Small intestine (tissue), 7 donors: ENCODE measurements around the gene ODAD2. TPM values are rescaled to one million over a fixed set of nuclear protein-coding genes. Genes with fewer than 3 reads are reported as not detected.

Source experiments
- DNase-seq, 2 donors: peaks; one replicate each; pipeline versions ENCODE4 v3.0.0 to v3.0.0-alpha.2; 2013
- FAIRE-seq: peaks from 2 replicates; lab custom pipeline; 2012; peaks lifted over from hg19 to GRCh38; lab: Jason Lieb, UNC
- H3K27ac ChIP-seq, 3 donors: one replicate each; pipeline ENCODE4 v1.5.1; 2013; ENCODE audit warnings: low read length in 2 of 3, mild to moderate bottlenecking in 2 of 3, control low read depth in 1 of 3, inconsistent platforms in 1 of 3, low read depth in 1 of 3, moderate library complexity in 1 of 3
- H3K27me3 ChIP-seq, 3 donors: one replicate each; pipeline ENCODE4 v1.6.1; 2013; ENCODE audit warnings: low read length in 3 of 3, inconsistent platforms in 1 of 3; ENCODE audit not compliant: control insufficient read depth in 3 of 3, insufficient read depth in 3 of 3
- H3K36me3 ChIP-seq, 3 donors: one replicate each; pipeline ENCODE4 v1.6.1; 2013; ENCODE audit warnings: low read length in 3 of 3, inconsistent platforms in 1 of 3, low read depth in 1 of 3, mild to moderate bottlenecking in 1 of 3, moderate library complexity in 1 of 3; ENCODE audit not compliant: control insufficient read depth in 3 of 3, insufficient read depth in 2 of 3
- H3K4me1 ChIP-seq, 3 donors: one replicate each; pipeline ENCODE4 v1.6.1; 2013; ENCODE audit warnings: low read length in 2 of 3, inconsistent platforms in 1 of 3, low read depth in 1 of 3, mild to moderate bottlenecking in 1 of 3, moderate library complexity in 1 of 3; ENCODE audit not compliant: control insufficient read depth in 3 of 3, insufficient read depth in 2 of 3
- H3K4me3 ChIP-seq, 3 donors: one replicate each; pipeline ENCODE4 v1.5.1; 2013; ENCODE audit warnings: low read length in 3 of 3, control low read depth in 1 of 3, inconsistent platforms in 1 of 3, low read depth in 1 of 3, mild to moderate bottlenecking in 1 of 3, moderate library complexity in 1 of 3
- H3K9me3 ChIP-seq, 2 donors: one replicate each; pipeline ENCODE4 v1.6.1; 2013; ENCODE audit warnings: low read depth in 1 of 2, low read length in 1 of 2; ENCODE audit not compliant: control insufficient read depth in 2 of 2, insufficient read depth in 1 of 2
- WGBS, 3 donors: extraction: QIAGEN DNeasy Blood & Tissue Kit; methylation state at CpG; one replicate each; pipeline ENCODE4 v1.1.7; 2013; 5-methylcytosine and 5-hydroxymethylcytosine counted together
- polyA plus RNA-seq, 4 donors: library from polyadenylated mRNA; stranded (reverse) in 3 of 4; unstranded in 1 of 4; fragments of 200-250 nt in 3 of 4; fragments of 120-200 nt in 1 of 4; gene quantifications; one replicate each; pipeline versions ENCODE4 v1.2.1 to v1.2.3, GENCODE V29; 2013
- donor health status: healthy with polysubstance abuse.
- donor health status: control.
- donor health status: control.
- donor health status: Bipolar disorder and iron deficiency.
- donor health status: healthy.

The ODAD2 gene
- polyA plus RNA-seq, 4 donors, result 0.04 to 0.34 TPM; not detected in 2

GRCh38 chr10:27799046-27799445, 199.8 kb downstream of the ODAD2 start:
- no peak for FAIRE-seq
- no peak for DNase-seq

DNA sequence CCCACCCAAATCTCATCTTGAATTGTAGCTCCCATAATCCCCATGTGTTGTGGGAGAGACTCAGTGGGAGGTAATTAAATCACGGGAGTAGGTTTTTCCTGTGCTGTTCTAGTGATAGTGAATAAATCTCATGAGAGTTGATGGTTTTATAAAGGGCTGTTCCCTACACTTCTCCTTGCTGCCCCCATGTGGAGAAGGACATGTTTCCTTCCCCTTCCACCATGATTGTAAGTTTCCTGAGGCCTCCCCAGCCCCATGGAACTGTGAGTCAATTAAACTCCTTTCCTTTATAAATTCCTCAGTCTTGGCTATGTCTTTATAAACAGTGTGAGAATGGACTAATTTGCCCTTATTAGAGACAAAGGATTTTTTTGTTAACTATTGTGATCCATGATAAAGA, 204.7 kb downstream of the ODAD2 start:
- H3K27ac ChIP-seq, result no peak overlapping the region
- DNase-seq, result peak in 1 of 2 donors; percentile 2
- H3K27me3 ChIP-seq, result peaks cover 0 to 3% (median 0%) of the 10 kb centered on the region in 3 donors
- H3K36me3 ChIP-seq, result no peaks in the 10 kb centered on the region
- no peaks in the 10 kb centered on the region for H3K9me3 ChIP-seq
- no peak overlapping the region for H3K4me3 ChIP-seq
- no peaks in the 10 kb centered on the region for H3K4me1 ChIP-seq
- 20 to 57% (median 44%) methylated on average over 1 of the region's 1 CpG for WGBS, 3 donors
- no peak for FAIRE-seq

More at GRCh38 chr10:27799046-27799445, 199.8 kb downstream of the ODAD2 start:
- H3K4me3 ChIP-seq, result no peak overlapping the region
- no peaks in the 10 kb centered on the region for H3K9me3 ChIP-seq
- 64 to 73% (median 67%) methylated on average over 3 of the region's 3 CpGs for WGBS, 3 donors
- H3K27me3 ChIP-seq, result no peaks in the 10 kb centered on the region
- no peak overlapping the region for H3K27ac ChIP-seq
- no peaks in the 10 kb centered on the region for H3K4me1 ChIP-seq
- no peaks in the 10 kb centered on the region for H3K36me3 ChIP-seq

DNA sequence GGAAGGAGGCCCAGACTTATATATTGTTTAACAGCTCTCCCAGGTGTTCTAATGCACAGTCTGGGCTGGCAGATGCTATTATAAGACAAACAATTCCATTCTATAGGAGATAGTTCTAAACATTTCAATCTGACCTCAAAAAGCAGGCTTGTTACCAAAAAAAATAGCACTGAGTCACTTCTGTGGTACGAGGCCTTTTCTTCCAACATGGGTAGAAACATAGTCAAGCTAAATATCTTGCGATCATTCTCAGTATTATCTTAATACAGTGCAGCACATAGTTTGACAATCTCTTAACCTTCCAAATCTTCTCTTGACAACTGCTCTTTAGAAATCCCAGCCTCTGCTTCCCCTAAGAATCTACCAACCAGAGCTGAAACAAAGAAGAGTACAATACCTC, 206.7 kb downstream of the ODAD2 start:
- 64 to 83% (median 64%) methylated on average over 2 of the region's 2 CpGs for WGBS, 3 donors
- DNase-seq (no peak), FAIRE-seq (no peak)
- Histone ChIP-seq H3K27me3 (peaks cover 0 to 3% (median 0%) of the 10 kb centered on the region in 3 donors), H3K4me1 (no peaks in the 10 kb centered on the region), H3K9me3 (no peaks in the 10 kb centered on the region), H3K36me3 (no peaks in the 10 kb centered on the region), H3K4me3 (no peak overlapping the region), H3K27ac (no peak overlapping the region)

- H3K27ac ChIP-seq, result no peak overlapping the region
- no peak for FAIRE-seq
- H3K27me3 ChIP-seq, result peaks cover 0 to 2% (median 0%) of the 10 kb centered on the region in 3 donors
- H3K36me3 ChIP-seq, result no peaks in the 10 kb centered on the region
- no peaks in the 10 kb centered on the region for H3K4me1 ChIP-seq
- peaks cover 1 to 4% of the 10 kb centered on the region in 2 donors for H3K9me3 ChIP-seq
- H3K4me3 ChIP-seq, result no peak overlapping the region
- 79 to 92% (median 89%) methylated on average over 2 of the region's 2 CpGs for WGBS, 3 donors
- no peak for DNase-seq
Observed at GRCh38 chr10:27784272-27784671, 214.6 kb downstream of the ODAD2 start.

GRCh38 chr10:27783660-27784059, 215.2 kb downstream of the ODAD2 start:
- Histone ChIP-seq H3K36me3 (no peaks in the 10 kb centered on the region), H3K9me3 (peaks cover 1 to 4% of the 10 kb centered on the region in 2 donors), H3K27me3 (peaks cover 0 to 2% (median 0%) of the 10 kb centered on the region in 3 donors), H3K27ac (no peak overlapping the region), H3K4me1 (no peaks in the 10 kb centered on the region), H3K4me3 (no peak overlapping the region)
- WGBS, 3 donors, result 17 to 30% (median 22%) methylated on average over 1 of the region's 1 CpG
- DNase-seq (peak in 1 of 2 donors; percentile 1), FAIRE-seq (no peak)

- no peak for DNase-seq
- no peak overlapping the region for H3K27ac ChIP-seq
- peaks cover 0 to 2% (median 0%) of the 10 kb centered on the region in 3 donors for H3K27me3 ChIP-seq
- no peaks in the 10 kb centered on the region for H3K4me1 ChIP-seq
- WGBS, 3 donors, result 63 to 78% (median 75%) methylated on average over 9 of the region's 9 CpGs
- no peak overlapping the region for H3K4me3 ChIP-seq
- no peaks in the 10 kb centered on the region for H3K36me3 ChIP-seq
- FAIRE-seq, result no peak
- peaks cover 1 to 4% of the 10 kb centered on the region in 2 donors for H3K9me3 ChIP-seq
Observed at GRCh38 chr10:27779462-27780015, 219.3 kb downstream of the ODAD2 start.

DNA sequence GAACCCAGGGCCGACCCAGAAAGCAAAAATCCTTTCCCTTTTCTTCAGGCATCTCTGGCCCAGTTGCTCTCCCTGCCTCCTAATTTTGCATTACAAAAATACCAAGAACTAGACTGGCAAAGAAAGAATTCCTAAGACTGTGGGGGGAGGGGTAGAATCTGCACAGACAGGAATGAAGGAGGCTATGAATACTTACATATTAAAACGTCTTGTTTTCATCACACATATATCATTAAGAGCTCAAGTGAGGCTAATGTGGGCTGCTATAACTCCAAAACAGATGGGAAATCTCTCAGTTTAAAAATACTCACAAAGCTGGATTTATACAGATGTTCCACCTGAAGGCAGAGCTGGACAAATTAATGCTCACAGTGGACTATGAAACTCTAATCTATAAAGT, 224.0 kb downstream of the ODAD2 start:
- Histone ChIP-seq H3K27ac (no peak overlapping the region), H3K4me3 (no peak overlapping the region), H3K36me3 (no peaks in the 10 kb centered on the region), H3K27me3 (no peaks in the 10 kb centered on the region), H3K4me1 (no peaks in the 10 kb centered on the region), H3K9me3 (no peaks in the 10 kb centered on the region)
- no peak for DNase-seq
- WGBS, 3 donors, result 45 to 55% (median 50%) methylated on average over 2 of the region's 2 CpGs
- no peak for FAIRE-seq

GRCh38 chr10:27771231-27771630, 227.6 kb downstream of the ODAD2 start:
- no peaks in the 10 kb centered on the region for H3K27me3 ChIP-seq
- WGBS, 3 donors, result 49 to 65% (median 58%) methylated on average over 4 of the region's 4 CpGs
- no peak overlapping the region for H3K4me3 ChIP-seq
- no peak for DNase-seq
- no peaks in the 10 kb centered on the region for H3K4me1 ChIP-seq
- no peak for FAIRE-seq
- no peaks in the 10 kb centered on the region for H3K9me3 ChIP-seq
- H3K27ac ChIP-seq, result no peak overlapping the region
- H3K36me3 ChIP-seq, result no peaks in the 10 kb centered on the region

- H3K4me1 ChIP-seq, result no peaks in the 10 kb centered on the region
- H3K4me3 ChIP-seq, result no peak overlapping the region
- FAIRE-seq (no peak), DNase-seq (no peak)
- H3K27ac ChIP-seq, result no peak overlapping the region
- H3K9me3 ChIP-seq, result no peaks in the 10 kb centered on the region
- H3K27me3 ChIP-seq, result no peaks in the 10 kb centered on the region
- 74 to 86% (median 77%) methylated on average over 2 of the region's 2 CpGs for WGBS, 3 donors
- H3K36me3 ChIP-seq, result no peaks in the 10 kb centered on the region
Observed at GRCh38 chr10:27770181-27770580, 228.7 kb downstream of the ODAD2 start.
